22Rv1 (cell line): ENCODE data around the gene C1orf53.

Source experiments
- CTCF ChIP-seq: fragments of 450-650 bp; IDR thresholded peaks from 2 replicates; pipeline ENCODE4 v1.5.1; 2017; ENCODE audit warnings: mild to moderate bottlenecking
- ZFX ChIP-seq: fragments of 450-650 bp; IDR thresholded peaks from 2 replicates; pipeline ENCODE4 v1.6.1; 2017; ENCODE audit warnings: antibody characterized with exemption, borderline replicate concordance

DNA sequence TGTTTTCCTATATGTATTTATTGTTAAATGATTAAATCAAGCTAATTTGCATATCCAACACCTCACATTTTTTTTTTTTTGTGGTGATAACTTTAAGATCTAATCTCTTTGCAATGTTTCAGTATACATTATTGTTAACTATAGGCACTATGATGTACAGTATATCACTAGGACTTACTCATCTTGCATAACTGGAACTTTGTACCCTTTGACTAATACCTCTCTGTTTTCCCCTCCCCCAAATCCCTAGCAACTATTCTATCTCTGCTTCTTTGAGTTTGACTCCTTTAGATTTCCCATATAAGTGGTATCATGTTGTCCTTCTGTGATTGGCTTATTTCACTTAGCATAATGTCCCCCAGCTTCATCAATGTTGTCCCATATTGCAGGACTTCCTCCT lies 9.7 kb upstream of the C1orf53 start:
- no peak for TF ChIP-seq CTCF
- TF ChIP-seq ZFX: no peak
